Hepatocyte (in vitro differentiated cells): ENCODE results near the gene GASK1B.

Source experiments
- CTCF ChIP-seq: fragments of 200-600 bp; sonication (generic); IDR thresholded peaks from 2 replicates; pipeline ENCODE4 v1.5.1; 2016; ENCODE audit warnings: antibody characterized with exemption, mild to moderate bottlenecking; ENCODE audit not compliant: poor library complexity
- EZH2 ChIP-seq: fragments of 200-600 bp; sonication (generic); IDR thresholded peaks from 2 replicates; pipeline ENCODE4 v1.6.1; 2016; ENCODE audit warnings: antibody characterized with exemption, mild to moderate bottlenecking, borderline replicate concordance
- EZH2phosphoT487 ChIP-seq: fragments of 200-600 bp; sonication (generic); IDR thresholded peaks from one replicate; pipeline ENCODE4 v1.6.1; 2018; ENCODE audit warnings: antibody characterized with exemption, mild to moderate bottlenecking, low read depth, moderate library complexity; ENCODE audit not compliant: unreplicated experiment, severe bottlenecking

- TF ChIP-seq EZH2 (no peak), CTCF (no peak), EZH2phosphoT487 (no peak)
Measured at GRCh38 chr4:158130204-158130603, 42.6 kb downstream of the GASK1B start.
